ENCODE data around the gene ATMIN. TPM values are rescaled to one million over a fixed set of nuclear protein-coding genes. Genes with fewer than 3 reads are reported as not detected.

The ATMIN gene
- polyA plus RNA-seq, 1 experiment = 22.3 TPM

GRCh38 chr16:81042821-81043220 lies 7.2 kb downstream of the ATMIN start:
- H3K27me3 ChIP-seq (ENCODE audit: control insufficient read depth, insufficient read depth, low read length) = no peaks in the 10 kb centered on the region
- no peak for DNase-seq (ENCODE audit: low read depth)
- H3K36me3 ChIP-seq (ENCODE audit: control insufficient read depth, insufficient read depth, low read length) = peaks cover 6% of the 10 kb centered on the region
- no peak overlapping the region for H3K4me3 ChIP-seq (ENCODE audit: low read depth, low read length)
- ChIA-PET CTCF (interaction anchor here (0.9 kb wide), 1 partner anchor 28 kb away, joined by 4 read pairs; no protein-coding TSS in a partner anchor), POLR2A (no interaction called here)
- TF ChIP-seq, protein P1, sequence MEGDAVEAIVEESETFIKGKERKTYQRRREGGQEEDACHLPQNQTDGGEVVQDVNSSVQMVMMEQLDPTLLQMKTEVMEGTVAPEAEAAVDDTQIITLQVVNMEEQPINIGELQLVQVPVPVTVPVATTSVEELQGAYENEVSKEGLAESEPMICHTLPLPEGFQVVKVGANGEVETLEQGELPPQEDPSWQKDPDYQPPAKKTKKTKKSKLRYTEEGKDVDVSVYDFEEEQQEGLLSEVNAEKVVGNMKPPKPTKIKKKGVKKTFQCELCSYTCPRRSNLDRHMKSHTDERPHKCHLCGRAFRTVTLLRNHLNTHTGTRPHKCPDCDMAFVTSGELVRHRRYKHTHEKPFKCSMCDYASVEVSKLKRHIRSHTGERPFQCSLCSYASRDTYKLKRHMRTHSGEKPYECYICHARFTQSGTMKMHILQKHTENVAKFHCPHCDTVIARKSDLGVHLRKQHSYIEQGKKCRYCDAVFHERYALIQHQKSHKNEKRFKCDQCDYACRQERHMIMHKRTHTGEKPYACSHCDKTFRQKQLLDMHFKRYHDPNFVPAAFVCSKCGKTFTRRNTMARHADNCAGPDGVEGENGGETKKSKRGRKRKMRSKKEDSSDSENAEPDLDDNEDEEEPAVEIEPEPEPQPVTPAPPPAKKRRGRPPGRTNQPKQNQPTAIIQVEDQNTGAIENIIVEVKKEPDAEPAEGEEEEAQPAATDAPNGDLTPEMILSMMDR (IDR thresholded peaks at IDR 0.05; ENCODE audit: insufficient read depth, low read depth, low read length) = no peak

GRCh38 chr16:81053761-81054160 lies 18.1 kb downstream of the ATMIN start:
- ChIA-PET CTCF (no interaction called here), POLR2A (no interaction called here)
- Histone ChIP-seq H3K4me3 (ENCODE audit: low read depth, low read length) (no peak overlapping the region), H3K27me3 (ENCODE audit: control insufficient read depth, insufficient read depth, low read length) (no peaks in the 10 kb centered on the region), H3K36me3 (ENCODE audit: control insufficient read depth, insufficient read depth, low read length) (no peaks in the 10 kb centered on the region)
- DNase-seq (ENCODE audit: low read depth) = no peak
- TF ChIP-seq, protein P1 (IDR thresholded peaks at IDR 0.05; ENCODE audit: insufficient read depth, low read depth, low read length) = no peak

DNA sequence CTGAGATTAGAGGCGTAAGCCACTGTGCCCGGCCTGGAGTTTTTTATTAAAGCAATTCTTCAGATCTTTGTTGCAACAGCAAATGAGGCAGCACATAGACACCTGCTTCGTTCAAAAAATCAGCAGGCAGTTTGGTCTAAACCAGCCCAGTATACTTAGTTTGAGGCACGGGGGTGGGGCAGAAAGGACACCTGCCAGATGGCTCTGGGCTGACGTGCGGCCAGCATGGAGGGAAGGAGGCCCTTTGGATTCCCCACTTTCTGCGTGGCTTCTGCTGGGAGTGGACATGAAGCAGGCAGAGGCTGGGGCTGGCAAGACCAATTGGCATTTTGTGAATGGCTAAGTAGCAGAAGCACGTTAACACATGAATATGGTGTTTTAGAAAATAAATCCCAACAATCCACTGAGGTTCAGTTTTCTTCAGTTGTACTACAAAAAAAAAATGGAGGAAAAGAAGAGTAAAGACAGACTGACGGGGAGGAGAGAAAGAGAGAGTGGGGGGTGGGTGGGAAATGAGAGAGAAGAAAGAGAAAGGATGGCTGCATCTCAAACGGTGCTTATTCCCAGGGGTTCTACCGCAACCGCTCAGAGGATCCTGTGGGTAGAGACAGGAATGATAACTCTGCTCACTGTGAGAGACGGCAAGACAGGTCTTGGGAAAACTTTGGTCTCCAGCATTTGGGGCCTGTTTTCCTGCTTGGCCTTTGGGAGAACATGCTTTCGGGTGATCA lies 25.1 kb downstream of the ATMIN start:
- Histone ChIP-seq H3K36me3 (ENCODE audit: control insufficient read depth, insufficient read depth, low read length) (no peaks in the 10 kb centered on the region), H3K4me3 (ENCODE audit: low read depth, low read length) (no peak overlapping the region), H3K27me3 (ENCODE audit: control insufficient read depth, insufficient read depth, low read length) (no peaks in the 10 kb centered on the region)
- POLR2A ChIA-PET = no interaction called here
- CTCF ChIA-PET = no interaction called here
- no peak for DNase-seq (ENCODE audit: low read depth)
- TF ChIP-seq, protein P1 (IDR thresholded peaks at IDR 0.05; ENCODE audit: insufficient read depth, low read depth, low read length) = no peak

DNA sequence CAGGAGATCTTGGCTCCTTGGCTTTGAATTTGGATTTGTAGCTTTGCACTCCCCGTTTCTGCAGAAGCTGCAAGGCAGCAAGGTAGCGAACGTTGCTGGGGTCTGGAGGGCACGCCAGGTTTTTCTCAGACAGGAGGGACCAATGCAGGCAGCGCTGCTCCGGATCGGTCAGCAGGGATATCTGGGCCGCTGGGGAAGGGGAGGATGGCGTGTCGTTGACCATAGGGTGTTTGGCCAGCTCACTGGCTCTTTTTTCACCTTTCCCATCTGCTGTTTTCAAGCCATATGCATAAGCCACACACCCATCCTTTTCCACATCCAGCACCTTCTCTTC lies 25.6 kb downstream of the ATMIN start:
- ChIA-PET POLR2A (no interaction called here), CTCF (no interaction called here)
- DNase-seq (ENCODE audit: low read depth) = no peak
- H3K4me3 ChIP-seq (ENCODE audit: low read depth, low read length) = no peak overlapping the region
- no peaks in the 10 kb centered on the region for H3K27me3 ChIP-seq (ENCODE audit: control insufficient read depth, insufficient read depth, low read length)
- H3K36me3 ChIP-seq (ENCODE audit: control insufficient read depth, insufficient read depth, low read length) = no peaks in the 10 kb centered on the region
- TF ChIP-seq, protein P1 (IDR thresholded peaks at IDR 0.05; ENCODE audit: insufficient read depth, low read depth, low read length) = no peak

DNA sequence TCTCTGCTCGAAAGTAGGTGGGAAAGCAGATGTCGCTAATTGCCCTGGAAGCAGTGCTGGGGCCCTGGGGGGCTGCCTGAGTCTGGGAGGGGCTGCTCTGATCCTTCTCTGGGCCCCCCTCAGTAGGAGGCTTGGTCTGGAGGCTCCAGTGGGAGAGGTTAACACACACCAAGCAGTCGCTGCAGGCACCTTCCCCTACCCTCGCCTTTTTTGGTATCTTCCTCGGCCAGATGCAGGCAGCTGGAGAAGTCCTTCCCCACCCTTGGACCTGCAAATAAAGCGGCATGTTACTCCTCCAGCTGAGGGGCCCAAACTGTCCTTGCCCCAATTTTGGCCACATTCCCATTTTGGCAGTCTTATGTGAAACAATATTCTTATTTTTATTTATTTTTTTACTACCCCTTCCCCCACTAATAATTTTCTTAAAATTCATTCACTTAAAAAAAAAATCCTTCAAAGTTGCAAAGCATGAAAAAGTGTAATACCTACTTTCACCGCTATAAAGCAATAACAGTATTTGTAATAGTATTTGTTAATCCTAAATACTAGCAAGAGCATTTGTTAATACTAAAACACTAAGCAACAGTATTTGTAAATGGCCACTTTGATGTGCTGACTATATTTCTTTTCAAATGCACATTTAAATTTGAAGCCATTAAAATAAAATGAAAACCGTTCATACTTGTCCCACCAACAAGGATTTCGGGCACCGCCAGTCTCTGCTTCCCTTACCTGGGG lies 26.4 kb downstream of the ATMIN start:
- ChIA-PET CTCF (no interaction called here), POLR2A (no interaction called here)
- H3K36me3 ChIP-seq (ENCODE audit: control insufficient read depth, insufficient read depth, low read length) = no peaks in the 10 kb centered on the region
- no peak for DNase-seq (ENCODE audit: low read depth)
- H3K27me3 ChIP-seq (ENCODE audit: control insufficient read depth, insufficient read depth, low read length) = no peaks in the 10 kb centered on the region
- H3K4me3 ChIP-seq (ENCODE audit: low read depth, low read length) = no peak overlapping the region
- TF ChIP-seq, protein P1 (IDR thresholded peaks at IDR 0.05; ENCODE audit: insufficient read depth, low read depth, low read length) = no peak
